ENCODE results near the gene HIVEP1. TPM values are rescaled to one million over a fixed set of nuclear protein-coding genes. Genes with fewer than 3 reads are reported as not detected.

Gene HIVEP1
- total and polyA plus RNA-seq, 4 donors = 2.7 to 27.2 (median 6.2) TPM

DNA sequence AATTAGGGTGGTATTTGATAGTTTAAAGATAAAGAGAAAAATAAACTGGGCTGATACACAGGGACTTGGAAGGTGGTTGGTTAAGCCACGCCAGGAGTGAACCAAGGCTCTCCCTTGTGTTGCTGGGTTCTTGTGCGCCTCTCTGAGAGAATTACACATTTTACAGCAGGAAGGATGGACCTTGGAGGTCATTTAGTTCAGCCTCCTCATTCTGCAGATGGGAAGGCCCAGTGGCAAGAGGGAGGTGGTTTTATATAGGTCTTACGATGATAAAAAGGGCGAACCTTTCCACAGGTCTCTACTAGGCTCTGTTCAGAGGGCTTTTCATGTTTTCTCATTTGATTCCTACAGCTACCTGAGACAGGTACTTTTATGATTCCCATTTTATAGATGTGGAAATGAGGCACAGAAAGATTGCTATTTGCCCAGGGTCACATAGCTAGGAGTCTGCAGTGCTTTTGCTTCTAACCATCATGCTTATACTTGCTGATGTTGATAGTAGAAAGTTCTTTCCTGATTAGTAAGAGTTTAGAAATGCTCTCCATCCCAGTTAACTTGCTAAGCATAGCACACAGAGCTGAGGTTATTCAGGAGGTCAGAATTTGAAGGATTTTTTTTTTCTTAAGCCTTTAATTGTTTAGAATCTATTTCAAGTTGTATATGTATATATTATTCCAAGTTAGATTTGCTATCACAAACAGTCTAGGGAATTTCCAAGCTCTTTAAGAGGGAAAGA, 12.8 kb downstream of the HIVEP1 start:
- peaks cover 0 to 24% (median 15%) of the 10 kb centered on the region in 4 donors for H3K36me3 ChIP-seq (ENCODE audit: control insufficient read depth in 4 of 4, insufficient read depth in 3 of 4, low read depth in 1 of 4, low read length in 3 of 4)
- no peaks in the 10 kb centered on the region for H3K9me3 ChIP-seq (ENCODE audit: control insufficient read depth in 4 of 4, low read length in 3 of 4)
- DNase-seq (ENCODE audit: low spot score) = no peak
- no peaks in the 10 kb centered on the region for H3K27me3 ChIP-seq (ENCODE audit: control insufficient read depth in 4 of 4, insufficient read depth in 4 of 4, low read length in 3 of 4)
- 98% methylated on average over 4 of the region's 4 CpGs for WGBS
- H3K4me1 ChIP-seq (ENCODE audit: control insufficient read depth in 4 of 4, insufficient read depth in 4 of 4, low read length in 3 of 4) = peaks cover 2 to 4% (median 3%) of the 10 kb centered on the region in 4 donors
- no peak overlapping the region for H3K27ac ChIP-seq (ENCODE audit: low read depth in 1 of 2, low read length in 2 of 2)
- TF ChIP-seq GABPA (IDR thresholded peaks at IDR 0.05 in 1 of 2, conservative IDR thresholded peaks at IDR 0.05 in 1 of 2) (no peak), FOXA1 (IDR thresholded peaks at IDR 0.05) (no peak), YY1 (IDR thresholded peaks at IDR 0.05) (no peak), SP1 (IDR thresholded peaks at IDR 0.05) (no peak), JUND (IDR thresholded peaks at IDR 0.05) (no peak)
- TF ChIP-seq, protein P1, sequence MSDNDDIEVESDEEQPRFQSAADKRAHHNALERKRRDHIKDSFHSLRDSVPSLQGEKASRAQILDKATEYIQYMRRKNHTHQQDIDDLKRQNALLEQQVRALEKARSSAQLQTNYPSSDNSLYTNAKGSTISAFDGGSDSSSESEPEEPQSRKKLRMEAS (IDR thresholded peaks at IDR 0.05) = no peak
- TF ChIP-seq, protein P2, sequence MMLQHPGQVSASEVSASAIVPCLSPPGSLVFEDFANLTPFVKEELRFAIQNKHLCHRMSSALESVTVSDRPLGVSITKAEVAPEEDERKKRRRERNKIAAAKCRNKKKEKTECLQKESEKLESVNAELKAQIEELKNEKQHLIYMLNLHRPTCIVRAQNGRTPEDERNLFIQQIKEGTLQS (IDR thresholded peaks at IDR 0.05) = no peak
- TF ChIP-seq, protein P3, sequence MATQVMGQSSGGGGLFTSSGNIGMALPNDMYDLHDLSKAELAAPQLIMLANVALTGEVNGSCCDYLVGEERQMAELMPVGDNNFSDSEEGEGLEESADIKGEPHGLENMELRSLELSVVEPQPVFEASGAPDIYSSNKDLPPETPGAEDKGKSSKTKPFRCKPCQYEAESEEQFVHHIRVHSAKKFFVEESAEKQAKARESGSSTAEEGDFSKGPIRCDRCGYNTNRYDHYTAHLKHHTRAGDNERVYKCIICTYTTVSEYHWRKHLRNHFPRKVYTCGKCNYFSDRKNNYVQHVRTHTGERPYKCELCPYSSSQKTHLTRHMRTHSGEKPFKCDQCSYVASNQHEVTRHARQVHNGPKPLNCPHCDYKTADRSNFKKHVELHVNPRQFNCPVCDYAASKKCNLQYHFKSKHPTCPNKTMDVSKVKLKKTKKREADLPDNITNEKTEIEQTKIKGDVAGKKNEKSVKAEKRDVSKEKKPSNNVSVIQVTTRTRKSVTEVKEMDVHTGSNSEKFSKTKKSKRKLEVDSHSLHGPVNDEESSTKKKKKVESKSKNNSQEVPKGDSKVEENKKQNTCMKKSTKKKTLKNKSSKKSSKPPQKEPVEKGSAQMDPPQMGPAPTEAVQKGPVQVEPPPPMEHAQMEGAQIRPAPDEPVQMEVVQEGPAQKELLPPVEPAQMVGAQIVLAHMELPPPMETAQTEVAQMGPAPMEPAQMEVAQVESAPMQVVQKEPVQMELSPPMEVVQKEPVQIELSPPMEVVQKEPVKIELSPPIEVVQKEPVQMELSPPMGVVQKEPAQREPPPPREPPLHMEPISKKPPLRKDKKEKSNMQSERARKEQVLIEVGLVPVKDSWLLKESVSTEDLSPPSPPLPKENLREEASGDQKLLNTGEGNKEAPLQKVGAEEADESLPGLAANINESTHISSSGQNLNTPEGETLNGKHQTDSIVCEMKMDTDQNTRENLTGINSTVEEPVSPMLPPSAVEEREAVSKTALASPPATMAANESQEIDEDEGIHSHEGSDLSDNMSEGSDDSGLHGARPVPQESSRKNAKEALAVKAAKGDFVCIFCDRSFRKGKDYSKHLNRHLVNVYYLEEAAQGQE (IDR thresholded peaks at IDR 0.05) = no peak
- no peak overlapping the region for H3K9ac ChIP-seq (ENCODE audit: low read depth in 1 of 2, low read length in 2 of 2)
- H3K4me3 ChIP-seq (ENCODE audit: low read depth in 1 of 3, low read length in 3 of 3) = no peak overlapping the region

DNA sequence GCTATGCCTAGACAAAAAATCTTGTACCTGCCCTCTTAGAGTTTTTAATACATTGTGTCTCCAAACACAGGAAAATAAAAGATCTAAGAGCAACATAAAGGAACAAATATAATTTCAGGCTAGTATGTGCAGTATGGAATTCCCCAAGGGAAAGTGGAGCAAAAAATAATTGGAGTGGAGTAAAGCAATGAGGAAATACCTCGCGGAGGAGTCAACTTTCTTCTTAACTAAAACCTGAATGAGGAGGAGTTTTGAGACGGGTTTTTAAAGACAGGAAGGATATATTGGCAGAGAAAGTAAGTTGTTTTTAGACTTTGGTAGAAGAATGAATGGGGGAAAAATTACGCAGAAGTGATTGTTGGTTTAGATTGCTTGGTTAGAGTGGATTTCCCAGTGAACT, 14.0 kb downstream of the HIVEP1 start:
- WGBS = 87% methylated on average over 4 of the region's 4 CpGs
- no peak for DNase-seq (ENCODE audit: low spot score)
- Histone ChIP-seq H3K27ac (ENCODE audit: low read depth in 1 of 2, low read length in 2 of 2) (no peak overlapping the region), H3K9me3 (ENCODE audit: control insufficient read depth in 4 of 4, low read length in 3 of 4) (no peaks in the 10 kb centered on the region), H3K36me3 (ENCODE audit: control insufficient read depth in 4 of 4, insufficient read depth in 3 of 4, low read depth in 1 of 4, low read length in 3 of 4) (peaks cover 0 to 19% (median 7%) of the 10 kb centered on the region in 4 donors), H3K9ac (ENCODE audit: low read depth in 1 of 2, low read length in 2 of 2) (no peak overlapping the region), H3K4me1 (ENCODE audit: control insufficient read depth in 4 of 4, insufficient read depth in 4 of 4, low read length in 3 of 4) (peaks cover 2 to 6% (median 4%) of the 10 kb centered on the region in 4 donors), H3K27me3 (ENCODE audit: control insufficient read depth in 4 of 4, insufficient read depth in 4 of 4, low read length in 3 of 4) (no peaks in the 10 kb centered on the region), H3K4me3 (ENCODE audit: low read depth in 1 of 3, low read length in 3 of 3) (no peak overlapping the region)
- TF ChIP-seq, protein P2 (IDR thresholded peaks at IDR 0.05) = no peak
- no peak for TF ChIP-seq YY1 (IDR thresholded peaks at IDR 0.05)

DNA sequence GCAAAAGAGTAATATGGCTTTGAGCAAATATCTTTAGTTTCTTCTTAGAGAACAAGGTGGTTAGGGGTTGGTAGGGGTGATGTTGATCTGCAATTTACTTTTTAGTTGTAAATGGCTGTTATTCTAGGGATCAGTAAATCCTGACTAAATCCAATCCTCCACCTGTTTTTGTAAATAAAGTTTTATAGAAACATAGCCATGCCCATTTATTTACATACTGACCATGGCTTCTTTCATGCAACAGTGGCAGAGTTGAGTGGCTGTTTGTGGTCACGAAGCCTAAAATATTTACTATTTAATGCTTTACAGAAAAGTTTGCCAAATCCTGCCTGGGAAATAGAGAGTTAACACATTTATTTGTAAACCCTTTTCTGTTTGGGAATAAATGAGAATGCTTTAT, 14.7 kb downstream of the HIVEP1 start:
- Histone ChIP-seq H3K4me3 (ENCODE audit: low read depth in 1 of 3, low read length in 3 of 3) (no peak overlapping the region), H3K9me3 (ENCODE audit: control insufficient read depth in 4 of 4, low read length in 3 of 4) (no peaks in the 10 kb centered on the region), H3K4me1 (ENCODE audit: control insufficient read depth in 4 of 4, insufficient read depth in 4 of 4, low read length in 3 of 4) (peaks cover 2 to 12% (median 7%) of the 10 kb centered on the region in 4 donors), H3K27ac (ENCODE audit: low read depth in 1 of 2, low read length in 2 of 2) (no peak overlapping the region), H3K9ac (ENCODE audit: low read depth in 1 of 2, low read length in 2 of 2) (no peak overlapping the region), H3K36me3 (ENCODE audit: control insufficient read depth in 4 of 4, insufficient read depth in 3 of 4, low read depth in 1 of 4, low read length in 3 of 4) (peaks cover 0 to 16% (median 4%) of the 10 kb centered on the region in 4 donors), H3K27me3 (ENCODE audit: control insufficient read depth in 4 of 4, insufficient read depth in 4 of 4, low read length in 3 of 4) (no peaks in the 10 kb centered on the region)
- no peak for DNase-seq (ENCODE audit: low spot score)
- 100% methylated on average over 1 of the region's 1 CpG for WGBS
- TF ChIP-seq, protein P3 (IDR thresholded peaks at IDR 0.05) = no peak
- no peak for TF ChIP-seq RXRA (IDR thresholded peaks at IDR 0.05)
- no peak for TF ChIP-seq JUND (IDR thresholded peaks at IDR 0.05)
- TF ChIP-seq NR2F2 (IDR thresholded peaks at IDR 0.05) = no peak
- TF ChIP-seq TAF1 (conservative IDR thresholded peaks at IDR 0.05) = no peak
- TF ChIP-seq EGR1 (IDR thresholded peaks at IDR 0.05; ENCODE audit: low read depth in 2 of 2) = no peak
- TF ChIP-seq, protein P4, sequence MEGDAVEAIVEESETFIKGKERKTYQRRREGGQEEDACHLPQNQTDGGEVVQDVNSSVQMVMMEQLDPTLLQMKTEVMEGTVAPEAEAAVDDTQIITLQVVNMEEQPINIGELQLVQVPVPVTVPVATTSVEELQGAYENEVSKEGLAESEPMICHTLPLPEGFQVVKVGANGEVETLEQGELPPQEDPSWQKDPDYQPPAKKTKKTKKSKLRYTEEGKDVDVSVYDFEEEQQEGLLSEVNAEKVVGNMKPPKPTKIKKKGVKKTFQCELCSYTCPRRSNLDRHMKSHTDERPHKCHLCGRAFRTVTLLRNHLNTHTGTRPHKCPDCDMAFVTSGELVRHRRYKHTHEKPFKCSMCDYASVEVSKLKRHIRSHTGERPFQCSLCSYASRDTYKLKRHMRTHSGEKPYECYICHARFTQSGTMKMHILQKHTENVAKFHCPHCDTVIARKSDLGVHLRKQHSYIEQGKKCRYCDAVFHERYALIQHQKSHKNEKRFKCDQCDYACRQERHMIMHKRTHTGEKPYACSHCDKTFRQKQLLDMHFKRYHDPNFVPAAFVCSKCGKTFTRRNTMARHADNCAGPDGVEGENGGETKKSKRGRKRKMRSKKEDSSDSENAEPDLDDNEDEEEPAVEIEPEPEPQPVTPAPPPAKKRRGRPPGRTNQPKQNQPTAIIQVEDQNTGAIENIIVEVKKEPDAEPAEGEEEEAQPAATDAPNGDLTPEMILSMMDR (IDR thresholded peaks at IDR 0.05; ENCODE audit: low read depth, low read length, missing input control) = no peak
- TF ChIP-seq HNF4G (IDR thresholded peaks at IDR 0.05) = no peak
- no peak for TF ChIP-seq FOXA1 (IDR thresholded peaks at IDR 0.05)
- no peak for TF ChIP-seq YY1 (IDR thresholded peaks at IDR 0.05)
- no peak for TF ChIP-seq SP1 (IDR thresholded peaks at IDR 0.05)
